ENCODE results near the gene UGT1A10.

Gene UGT1A10

GRCh38 chr2:233758849-233759248, 122.6 kb downstream of the UGT1A10 start:
- intact Hi-C loops (cut with DNase I) = no loop called here
- DNase-seq = no peak

DNA sequence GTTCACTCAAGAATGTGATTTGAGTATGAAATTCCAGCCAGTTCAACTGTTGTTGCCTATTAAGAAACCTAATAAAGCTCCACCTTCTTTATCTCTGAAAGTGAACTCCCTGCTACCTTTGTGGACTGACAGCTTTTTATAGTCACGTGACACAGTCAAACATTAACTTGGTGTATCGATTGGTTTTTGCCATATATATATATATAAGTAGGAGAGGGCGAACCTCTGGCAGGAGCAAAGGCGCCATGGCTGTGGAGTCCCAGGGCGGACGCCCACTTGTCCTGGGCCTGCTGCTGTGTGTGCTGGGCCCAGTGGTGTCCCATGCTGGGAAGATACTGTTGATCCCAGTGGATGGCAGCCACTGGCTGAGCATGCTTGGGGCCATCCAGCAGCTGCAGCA, 123.8 kb downstream of the UGT1A10 start, which contains the start of gene UGT1A1:
Gene UGT1A1, plus strand, starts transcription at position 228 of the 400 bp plus-strand sequence. Its CDS starts 18 bp downstream, at position 246.
- intact Hi-C loops (cut with DNase I) = no loop called here
- DNase-seq = no peak

DNA sequence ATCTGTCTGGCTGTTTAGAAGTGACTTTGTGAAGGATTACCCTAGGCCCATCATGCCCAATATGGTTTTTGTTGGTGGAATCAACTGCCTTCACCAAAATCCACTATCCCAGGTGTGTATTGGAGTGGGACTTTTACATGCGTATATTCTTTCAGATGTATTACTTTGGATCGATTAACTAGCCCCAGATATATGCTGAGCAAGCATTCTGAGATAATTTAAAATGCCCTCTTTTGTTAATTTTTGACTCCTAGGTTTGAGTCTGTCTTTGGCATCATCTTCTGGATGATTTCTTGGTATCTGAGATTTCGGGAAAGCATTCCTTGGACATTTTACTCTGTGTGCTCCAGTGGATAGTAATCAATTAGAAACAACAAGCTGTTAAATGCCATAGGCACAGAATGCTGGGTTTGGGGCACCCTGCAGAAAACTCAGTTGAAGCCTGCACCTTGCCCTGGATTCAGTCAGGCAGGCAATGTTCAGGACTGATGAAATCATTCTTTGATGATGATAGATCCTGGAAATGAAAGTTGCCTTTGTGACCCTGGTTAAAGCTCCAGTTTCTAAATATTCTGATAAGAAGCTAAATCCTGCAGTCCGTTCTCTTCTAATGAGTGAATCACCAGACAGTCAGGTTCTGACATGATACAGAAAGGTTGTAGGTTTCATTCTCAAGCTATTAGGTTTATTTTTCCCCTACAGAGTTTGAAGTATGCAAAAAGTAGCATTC, 125.0 kb downstream of the UGT1A10 start:
- intact Hi-C loops (cut with DNase I) = no loop called here
- DNase-seq = no peak

DNA sequence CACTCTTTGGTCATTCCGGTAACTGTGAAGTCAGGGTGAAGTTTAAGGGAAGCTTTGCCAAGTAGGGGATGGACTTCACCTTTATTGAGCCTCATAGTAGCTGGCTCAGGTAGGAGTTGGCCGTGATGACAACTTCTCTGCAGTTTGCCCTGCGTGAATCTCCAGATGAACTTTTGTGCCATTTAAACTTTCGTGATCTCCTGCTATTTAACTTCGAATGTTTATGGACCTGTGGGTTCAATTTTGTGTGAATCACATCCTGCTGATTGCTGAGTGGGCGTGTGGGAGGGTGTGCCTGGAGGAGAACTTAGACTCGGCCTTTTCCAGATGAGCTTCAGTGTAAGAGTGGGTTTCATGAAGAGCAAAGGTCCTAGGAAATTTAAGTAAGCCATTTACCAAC, 128.0 kb downstream of the UGT1A10 start:
- intact Hi-C loops (cut with DNase I) = no loop called here
- DNase-seq = no peak

GRCh38 chr2:233764761-233765160, 128.5 kb downstream of the UGT1A10 start:
- intact Hi-C loops (cut with DNase I) = no loop called here

GRCh38 chr2:233766416-233766815, 130.2 kb downstream of the UGT1A10 start:
- intact Hi-C loops (cut with DNase I) = no loop called here
- DNase-seq = no peak

More at GRCh38 chr2:233764761-233765160, 128.5 kb downstream of the UGT1A10 start:
- no peak for DNase-seq

GRCh38 chr2:233768076-233768475, 131.8 kb downstream of the UGT1A10 start:
- DNase-seq = no peak
- intact Hi-C loops (cut with DNase I) = no loop called here

DNA sequence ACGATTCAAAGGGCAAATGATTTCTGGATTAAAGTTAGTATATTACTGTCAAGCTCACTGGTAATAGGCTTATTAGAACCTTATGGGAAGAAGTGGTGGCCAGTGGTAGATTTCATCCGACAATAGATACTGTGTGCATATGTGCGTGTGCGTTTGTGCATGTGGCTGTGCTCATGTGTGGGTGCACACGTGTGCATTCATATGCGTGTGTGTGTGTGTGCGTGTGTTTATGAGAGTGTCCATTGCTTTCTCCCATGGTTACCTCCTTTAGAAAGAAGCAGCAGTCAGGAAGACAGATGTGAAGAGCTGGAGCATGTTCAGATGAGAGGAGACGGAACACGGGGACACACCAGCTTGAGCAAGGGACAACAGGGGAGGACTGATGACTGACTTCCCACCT, 133.0 kb downstream of the UGT1A10 start:
- DNase-seq = no peak
- intact Hi-C loops (cut with DNase I) = no loop called here

GRCh38 chr2:233772153-233772552, 135.9 kb downstream of the UGT1A10 start:
- intact Hi-C loops (cut with DNase I) = no loop called here
- DNase-seq = no peak

DNA sequence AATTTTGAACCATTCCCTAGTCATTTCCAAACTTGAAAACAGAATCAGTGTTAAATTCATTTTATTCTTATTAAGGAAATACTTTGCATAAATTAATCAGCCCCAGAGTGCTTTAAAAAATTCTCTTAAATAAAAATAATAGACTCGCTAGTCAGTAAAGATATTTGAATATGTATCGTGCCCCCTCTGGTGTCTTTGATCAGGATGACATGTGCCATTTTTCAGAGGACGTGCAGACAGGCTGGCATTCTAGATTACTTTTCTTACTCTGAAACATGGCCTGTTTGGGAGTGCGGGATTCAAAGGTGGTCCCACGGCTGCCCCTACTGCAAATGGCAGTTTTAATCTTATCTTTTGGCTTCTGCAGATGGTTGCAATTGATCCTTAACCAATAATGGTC, 136.3 kb downstream of the UGT1A10 start:
- intact Hi-C loops (cut with DNase I) = no loop called here
- DNase-seq = no peak

- intact Hi-C loops (cut with DNase I) = no loop called here
- peak in 1 of 42 donors; percentile 13 for DNase-seq
Observed at GRCh38 chr2:233773854-233774253, 137.6 kb downstream of the UGT1A10 start.

GRCh38 chr2:233775414-233775813, 139.2 kb downstream of the UGT1A10 start:
- intact Hi-C loops (cut with DNase I) = no loop called here
- no peak for DNase-seq

GRCh38 chr2:233778030-233778429, 141.8 kb downstream of the UGT1A10 start, which contains the start of gene MROH2A:
Gene MROH2A (plus strand): TSS chr2:233778330. CDS start chr2:233779359, 1,029 bp downstream.
- no peak for DNase-seq
- intact Hi-C loops (cut with DNase I) = no loop called here

GRCh38 chr2:233779722-233780121, 143.5 kb downstream of the UGT1A10 start:
- DNase-seq = no peak
- intact Hi-C loops (cut with DNase I) = no loop called here

GRCh38 chr2:233780771-233781170, 144.5 kb downstream of the UGT1A10 start:
- no peak for DNase-seq
- intact Hi-C loops (cut with DNase I) = no loop called here

DNA sequence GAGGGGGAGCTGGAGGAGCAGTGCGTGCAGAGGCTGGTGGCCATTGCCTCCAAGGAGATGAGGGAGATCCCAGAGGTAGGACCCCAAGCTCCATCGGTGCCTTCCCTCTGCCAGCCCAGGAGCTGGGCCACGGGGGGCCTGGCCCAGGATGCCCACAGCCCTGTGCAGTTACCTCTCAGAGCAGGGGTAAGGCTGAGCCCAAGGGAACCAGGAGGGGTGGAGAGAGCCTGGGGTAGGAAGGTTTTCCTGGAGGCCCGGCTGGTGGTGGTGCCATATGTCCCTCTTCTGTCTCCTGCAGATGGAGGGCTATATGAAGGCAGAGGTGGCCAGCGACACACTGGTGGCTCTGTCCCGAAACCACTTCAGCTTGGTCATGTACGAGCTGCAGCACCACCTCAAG, 153.3 kb downstream of the UGT1A10 start:
- intact Hi-C loops (cut with DNase I) = no loop called here
- DNase-seq = peak in 2 of 42 donors; percentile 29 to 30

DNA sequence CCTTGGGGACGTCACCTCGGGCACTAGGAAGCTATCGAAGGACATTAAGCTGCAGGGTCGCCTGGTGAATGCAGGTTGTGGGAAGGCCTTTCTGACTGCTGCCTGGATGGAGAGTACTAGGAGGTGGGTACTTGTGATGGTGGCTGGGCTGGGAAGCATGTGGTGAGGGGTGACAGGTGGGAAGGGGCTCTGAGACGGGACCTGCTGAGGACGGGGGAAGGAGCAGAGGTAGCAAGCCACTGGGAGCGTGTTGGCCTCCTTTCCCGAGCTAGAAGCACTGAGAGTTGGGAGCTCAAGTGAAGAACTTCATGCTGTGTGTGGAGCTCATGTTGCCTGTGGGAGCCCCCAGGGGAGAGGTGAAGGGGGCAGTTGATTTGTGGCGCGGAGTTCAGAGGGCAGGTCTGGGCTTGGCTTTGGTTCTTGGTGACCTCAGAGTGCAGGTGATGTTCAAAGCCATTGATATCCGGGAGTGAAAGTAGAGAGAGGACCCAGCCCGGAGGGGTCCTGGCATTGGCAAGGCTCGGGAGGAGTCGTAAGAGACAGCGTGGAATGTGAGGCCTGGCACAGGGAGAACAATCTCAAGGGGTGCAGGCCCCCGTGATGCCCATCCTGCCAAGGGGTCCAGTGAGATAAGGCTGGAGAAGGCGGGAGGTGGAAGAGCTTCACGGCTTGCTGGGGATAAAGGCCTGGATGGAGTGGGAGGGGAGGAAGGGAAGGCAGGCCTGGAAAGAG, 155.1 kb downstream of the UGT1A10 start:
- intact Hi-C loops (cut with DNase I) = no loop called here
- DNase-seq = peak in 2 of 42 donors; percentile 21 to 24

DNA sequence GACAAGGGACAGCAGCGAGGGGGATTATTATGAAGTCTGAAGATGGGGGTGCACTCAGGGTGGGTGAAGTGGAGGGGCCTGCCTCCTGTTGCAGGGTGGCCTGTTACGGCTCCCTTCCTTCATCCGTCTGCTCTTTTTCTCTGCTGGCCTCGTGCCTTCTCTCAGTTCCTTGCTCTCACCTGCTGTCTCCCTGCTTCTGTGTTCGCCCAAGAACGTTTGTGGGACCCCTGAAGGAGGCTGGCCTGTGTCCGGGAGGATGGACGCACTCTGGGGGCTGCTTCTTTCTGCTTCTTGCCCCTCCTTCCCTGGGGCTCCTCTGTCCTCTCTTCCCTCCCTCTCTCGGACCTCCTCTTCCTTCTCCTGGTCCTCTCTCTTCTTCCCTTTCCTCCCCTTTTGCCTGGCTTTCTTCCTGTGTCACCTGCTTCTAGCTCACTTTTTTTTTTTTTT, 155.7 kb downstream of the UGT1A10 start:
- intact Hi-C loops (cut with DNase I) = no loop called here
- peak in 1 of 42 donors; percentile 9 for DNase-seq

GRCh38 chr2:233792720-233793119, 156.5 kb downstream of the UGT1A10 start:
- DNase-seq = peak in 2 of 42 donors; percentile 6 to 31
- intact Hi-C loops (cut with DNase I) = no loop called here

- DNase-seq = peak in 17 of 42 donors; percentile 2 to 56 (median 18)
Observed at GRCh38 chr2:233793465-233794127, 157.3 kb downstream of the UGT1A10 start.

More at GRCh38 chr2:233793465-233794127, 157.3 kb downstream of the UGT1A10 start:
- intact Hi-C loops (cut with DNase I) = no loop called here
